ENCODE measurements around the gene PPP1R18. TPM values are rescaled to one million over a fixed set of nuclear protein-coding genes. Genes with fewer than 3 reads are reported as not detected.

PPP1R18 gene
- total RNA-seq, 1 experiment from 2014 or later = 33.6 TPM

DNA sequence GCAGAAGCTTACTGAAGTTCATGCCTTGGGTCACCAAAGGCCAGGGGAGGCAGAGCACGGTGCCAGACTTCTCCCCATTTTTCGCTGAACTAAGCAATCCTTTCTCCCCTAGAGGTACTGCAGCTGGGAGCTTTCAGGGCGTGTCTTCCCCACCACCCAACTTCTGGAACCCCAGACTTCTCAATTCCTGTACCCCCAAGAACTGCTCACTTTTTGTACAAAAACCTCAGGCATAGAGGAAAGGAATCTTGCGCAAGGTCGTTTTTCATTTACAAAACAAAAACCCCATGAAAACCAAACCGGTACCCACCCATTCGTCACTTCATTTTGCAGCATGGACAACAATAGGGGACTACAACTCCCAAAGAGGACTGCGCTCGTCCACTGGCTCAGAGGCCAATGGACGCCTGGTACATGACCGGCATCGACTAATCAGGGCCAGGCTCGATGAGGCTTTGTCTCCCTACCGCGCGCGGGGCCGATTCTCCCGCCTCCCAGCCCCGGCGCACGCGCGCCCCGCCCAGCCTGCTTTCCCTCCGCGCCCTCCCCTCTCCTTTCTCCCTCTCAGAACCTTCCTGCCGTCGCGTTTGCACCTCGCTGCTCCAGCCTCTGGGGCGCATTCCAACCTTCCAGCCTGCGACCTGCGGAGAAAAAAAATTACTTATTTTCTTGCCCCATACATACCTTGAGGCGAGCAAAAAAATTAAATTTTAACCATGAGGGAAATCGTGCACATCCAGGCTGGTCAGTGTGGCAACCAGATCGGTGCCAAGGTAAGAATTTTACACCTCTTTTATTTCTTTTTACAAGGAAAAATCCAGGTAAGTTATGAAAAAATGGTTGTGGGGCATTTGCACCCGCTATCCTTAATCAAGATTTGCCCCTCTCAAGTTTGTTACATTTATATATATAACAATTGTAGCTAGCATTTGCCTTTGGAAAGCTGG, 33.6 kb upstream of the PPP1R18 start, which contains the start of gene TUBB:
Gene TUBB, plus strand, starts transcription at position 562 of the 947 bp plus-strand sequence. Its CDS starts 155 bp downstream, at position 717.
- ATAC-seq (peak; percentile 71), DNase-seq (ENCODE audit: low read depth, low spot score) (peak; percentile 96)
- peak; percentile 32 for TF ChIP-seq TCF7L2 (IDR thresholded peaks at IDR 0.05; ENCODE audit: borderline replicate concordance, extremely low read depth, insufficient read depth, insufficient read length)
- TF ChIP-seq ZFX (IDR thresholded peaks at IDR 0.05) = no peak
- TF ChIP-seq, protein P1, sequence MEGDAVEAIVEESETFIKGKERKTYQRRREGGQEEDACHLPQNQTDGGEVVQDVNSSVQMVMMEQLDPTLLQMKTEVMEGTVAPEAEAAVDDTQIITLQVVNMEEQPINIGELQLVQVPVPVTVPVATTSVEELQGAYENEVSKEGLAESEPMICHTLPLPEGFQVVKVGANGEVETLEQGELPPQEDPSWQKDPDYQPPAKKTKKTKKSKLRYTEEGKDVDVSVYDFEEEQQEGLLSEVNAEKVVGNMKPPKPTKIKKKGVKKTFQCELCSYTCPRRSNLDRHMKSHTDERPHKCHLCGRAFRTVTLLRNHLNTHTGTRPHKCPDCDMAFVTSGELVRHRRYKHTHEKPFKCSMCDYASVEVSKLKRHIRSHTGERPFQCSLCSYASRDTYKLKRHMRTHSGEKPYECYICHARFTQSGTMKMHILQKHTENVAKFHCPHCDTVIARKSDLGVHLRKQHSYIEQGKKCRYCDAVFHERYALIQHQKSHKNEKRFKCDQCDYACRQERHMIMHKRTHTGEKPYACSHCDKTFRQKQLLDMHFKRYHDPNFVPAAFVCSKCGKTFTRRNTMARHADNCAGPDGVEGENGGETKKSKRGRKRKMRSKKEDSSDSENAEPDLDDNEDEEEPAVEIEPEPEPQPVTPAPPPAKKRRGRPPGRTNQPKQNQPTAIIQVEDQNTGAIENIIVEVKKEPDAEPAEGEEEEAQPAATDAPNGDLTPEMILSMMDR (IDR thresholded peaks at IDR 0.05 in 2 of 3, conservative IDR thresholded peaks at IDR 0.05 in 1 of 3; ENCODE audit: borderline replicate concordance in 1 of 3, insufficient read depth in 1 of 3, low read depth in 2 of 3, low read length in 2 of 3) = no peak
- TF ChIP-seq POLR2A (IDR thresholded peaks at IDR 0.05; ENCODE audit: borderline replicate concordance, extremely low read depth, insufficient read depth, insufficient read length) = no peak
- TF ChIP-seq YY1 (IDR thresholded peaks at IDR 0.05; ENCODE audit: extremely low read depth, insufficient replicate concordance, low read depth, low read length) = peak; percentile 5
- TF ChIP-seq POLR2AphosphoS5 (IDR thresholded peaks at IDR 0.05; ENCODE audit: low read depth, low read length) = peak; percentile 94
- no peak for TF ChIP-seq EZH2 (IDR thresholded peaks at IDR 0.05)
- no peak for TF ChIP-seq JUND (IDR thresholded peaks at IDR 0.05)
- no peak for TF ChIP-seq SIN3A (IDR thresholded peaks at IDR 0.05; ENCODE audit: low read depth)
- RAD21 ChIA-PET (ENCODE audit: low non-redundant PET in 1 of 2, low total read pairs in 2 of 2, uncharacterized antibody in 2 of 2, unreplicated experiment in 2 of 2) = no interaction called here
- Histone ChIP-seq H3K9me3 (ENCODE audit: control insufficient read depth in 1 of 2, insufficient read depth in 1 of 2, low read depth in 1 of 2, low read length in 2 of 2) (no peaks in the 10 kb centered on the region), H3K36me3 (ENCODE audit: control insufficient read depth in 1 of 2, insufficient read depth in 2 of 2, low read length in 2 of 2) (peaks cover 22 to 36% of the 10 kb centered on the region in 2 experiments), H3K4me3 (replicated peaks in 1 of 2; ENCODE audit: low read depth in 1 of 2, low read length in 2 of 2) (peak within 1 kb of the TSS; percentile 95), H3K27ac (ENCODE audit: low read depth, low read length) (peak within 1 kb of the TSS; percentile 89), H3K9me2 (ENCODE audit: insufficient read depth) (no peaks in the 10 kb centered on the region), H3K9ac (ENCODE audit: low read length) (peak within 1 kb of the TSS; percentile 100), H4K20me1 (ENCODE audit: insufficient read depth) (peaks cover 18% of the 10 kb centered on the region; the same call in 1 of the 2 replicates), H2AFZ (ENCODE audit: low read depth, low read length, poor library complexity, severe bottlenecking) (no peak within 1 kb of the TSS), H3K4me2 (ENCODE audit: low read length) (peak within 1 kb of the TSS; percentile 96), H3K27me3 (ENCODE audit: insufficient read depth, low read length) (no peaks in the 10 kb centered on the region), H3K4me1 (ENCODE audit: control insufficient read depth in 1 of 2, insufficient read depth in 2 of 2, low read length in 2 of 2) (peaks cover 9 to 64% of the 10 kb centered on the region in 2 experiments), H3K79me2 (ENCODE audit: insufficient read depth, low read length) (peaks cover 72% of the 10 kb centered on the region)
- intact Hi-C loops (cut with micrococcal nuclease) = loop anchor here (2.0 to 5.0 kb wide), 2 partner anchors 33 to 163 kb away; partner anchors contain the start of genes GNL1, PPP1R18 and PRR3
- POLR2A ChIA-PET = interaction anchor here (0.5 to 3.7 kb wide), 10 partner anchors 9 to 107 kb away, joined by 3 to 25 read pairs (median 4); partner anchors contain the start of gene NRM
- BruUV-seq (replicated peaks) = TSS peak; percentile 68
- CTCF ChIA-PET = interaction anchor here (2.7 to 5.7 kb wide), 2 partner anchors 11 to 40 kb away, joined by 17 to 45 read pairs; no protein-coding TSS in a partner anchor

Measured in HCT116 (cell line).